Prostate gland (tissue), 2 donors: Measurements from ENCODE around the gene AP3B1.

Experiments used
- POLR2A ChIP-seq: fragments of 450-650 bp; IDR thresholded peaks from one replicate; pipeline ENCODE4 v1.6.1; 2016; ENCODE audit warnings: antibody characterized with exemption, mild to moderate bottlenecking
- TF ChIP-seq, protein P1 (sequence below), 4 experiments: fragments of 200-600 bp in 2 of 4; fragments of 450-650 bp in 2 of 4; sonication (generic) in 2 of 4; IDR thresholded peaks; 1 replicate in 3 of 4; 2 replicates in 1 of 4; pipeline ENCODE4 v1.5.1; 2016 to 2019; ENCODE audit warnings: antibody characterized with exemption in 4 of 4, mild to moderate bottlenecking in 2 of 4, moderate library complexity in 2 of 4

DNA sequence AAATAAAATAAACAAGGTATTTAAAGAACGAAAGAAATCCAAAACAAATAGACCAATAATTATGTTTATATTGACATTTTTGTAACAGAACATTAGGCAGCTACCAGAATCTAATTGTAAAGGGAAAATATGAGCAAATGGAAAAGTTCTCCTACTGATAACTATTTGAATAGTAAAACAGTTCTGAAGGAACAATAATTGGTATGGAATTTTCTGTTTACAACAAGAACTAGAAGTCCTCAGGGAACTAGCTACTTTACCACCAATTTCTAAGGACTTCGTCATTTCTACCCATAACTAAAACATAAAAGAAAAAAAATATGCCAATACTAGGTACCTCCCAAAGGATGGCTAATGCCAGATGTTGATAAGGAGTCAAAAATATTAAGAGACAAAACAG is 58.5 kb downstream of the AP3B1 start:
- TF ChIP-seq, protein P1, sequence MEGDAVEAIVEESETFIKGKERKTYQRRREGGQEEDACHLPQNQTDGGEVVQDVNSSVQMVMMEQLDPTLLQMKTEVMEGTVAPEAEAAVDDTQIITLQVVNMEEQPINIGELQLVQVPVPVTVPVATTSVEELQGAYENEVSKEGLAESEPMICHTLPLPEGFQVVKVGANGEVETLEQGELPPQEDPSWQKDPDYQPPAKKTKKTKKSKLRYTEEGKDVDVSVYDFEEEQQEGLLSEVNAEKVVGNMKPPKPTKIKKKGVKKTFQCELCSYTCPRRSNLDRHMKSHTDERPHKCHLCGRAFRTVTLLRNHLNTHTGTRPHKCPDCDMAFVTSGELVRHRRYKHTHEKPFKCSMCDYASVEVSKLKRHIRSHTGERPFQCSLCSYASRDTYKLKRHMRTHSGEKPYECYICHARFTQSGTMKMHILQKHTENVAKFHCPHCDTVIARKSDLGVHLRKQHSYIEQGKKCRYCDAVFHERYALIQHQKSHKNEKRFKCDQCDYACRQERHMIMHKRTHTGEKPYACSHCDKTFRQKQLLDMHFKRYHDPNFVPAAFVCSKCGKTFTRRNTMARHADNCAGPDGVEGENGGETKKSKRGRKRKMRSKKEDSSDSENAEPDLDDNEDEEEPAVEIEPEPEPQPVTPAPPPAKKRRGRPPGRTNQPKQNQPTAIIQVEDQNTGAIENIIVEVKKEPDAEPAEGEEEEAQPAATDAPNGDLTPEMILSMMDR (IDR thresholded peaks at IDR 0.05) = no peak
- TF ChIP-seq POLR2A = no peak
